ENCODE results near the gene HSF2BP.

GRCh38 chr21:43669828-43670605 lies 10.7 kb upstream of the HSF2BP start:
- TF ChIP-seq POLR2AphosphoS5 (IDR thresholded peaks at IDR 0.05): no peak
- TF ChIP-seq CTCF (IDR thresholded peaks at IDR 0.05): no peak
- no peak for TF ChIP-seq POLR2A (IDR thresholded peaks at IDR 0.05)

All from suprapubic skin (tissue), 4 donors.